Stimulated activated naive B cell treated with anti-CD40 and anti-IgM and Interleukin-4, amounts not matched to agents 10 μg/mL and 1 μg/mL and 100 μg/mL, for 72 hours (primary cell): ENCODE results near the gene FAR1.

Source experiments
- ATAC-seq, 2 donors: fragments of 150-1000 bp; cut with Tn5 transposase; replicated peaks; 2 replicates each; pipeline ENCODE4 v1.10.0; 2021; ENCODE audit warnings: moderate library complexity in 1 of 2
- DNase-seq: peaks from one replicate; pipeline ENCODE4 v3.0.0; 2021
- H3K27ac Mint-ChIP-seq: one replicate; pipeline ENCODE4 v1.8.0; 2022; ENCODE audit warnings: mild to moderate bottlenecking, mixed read lengths
- H3K27me3 Mint-ChIP-seq, 2 donors: one replicate each; pipeline ENCODE4 v1.8.0; 2022; ENCODE audit warnings: mixed read lengths in 2 of 2
- H3K36me3 Mint-ChIP-seq, 2 donors: one replicate each; pipeline ENCODE4 v1.8.0; 2022; ENCODE audit warnings: mixed read lengths in 2 of 2, mild to moderate bottlenecking in 1 of 2
- H3K4me1 Mint-ChIP-seq, 2 donors: one replicate each; pipeline ENCODE4 v1.8.0; 2022; ENCODE audit warnings: mixed read lengths in 2 of 2, mild to moderate bottlenecking in 1 of 2
- H3K4me3 Mint-ChIP-seq, 2 donors: one replicate each; pipeline ENCODE4 v1.8.0; 2022; ENCODE audit warnings: mild to moderate bottlenecking in 2 of 2, mixed read lengths in 2 of 2, moderate library complexity in 1 of 2
- H3K9me3 Mint-ChIP-seq, 2 donors: one replicate each; pipeline ENCODE4 v1.8.0; 2022; ENCODE audit warnings: mixed read lengths in 2 of 2, mild to moderate bottlenecking in 1 of 2

FAR1 gene

DNA sequence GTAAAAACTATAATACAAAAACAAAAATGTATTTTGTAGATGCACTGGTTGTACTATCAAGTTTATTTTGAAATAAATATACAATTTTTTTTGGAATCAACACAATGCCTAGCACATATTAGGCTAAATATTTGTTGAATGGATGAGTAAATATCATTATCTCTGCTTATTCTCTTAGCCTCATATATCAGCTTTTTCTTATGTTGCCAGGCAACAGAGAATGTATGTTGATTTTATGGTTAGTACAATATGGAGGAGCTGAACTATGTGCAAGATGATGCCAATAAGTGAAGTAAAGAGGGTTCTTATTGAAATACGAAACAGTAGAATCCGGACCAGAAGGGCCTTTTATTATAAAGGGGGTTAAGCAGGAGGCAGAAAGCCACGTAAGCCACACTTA is 94.9 kb downstream of the FAR1 start:
- H3K4me3 Mint-ChIP-seq: no peak overlapping the region
- no peak overlapping the region for H3K27ac Mint-ChIP-seq
- no peaks in the 10 kb centered on the region for H3K9me3 Mint-ChIP-seq
- H3K36me3 Mint-ChIP-seq: no peaks in the 10 kb centered on the region
- H3K4me1 Mint-ChIP-seq: no peaks in the 10 kb centered on the region
- ATAC-seq: no peak
- H3K27me3 Mint-ChIP-seq: peaks cover 5 to 6% of the 10 kb centered on the region in 2 donors
- DNase-seq: no peak

DNA sequence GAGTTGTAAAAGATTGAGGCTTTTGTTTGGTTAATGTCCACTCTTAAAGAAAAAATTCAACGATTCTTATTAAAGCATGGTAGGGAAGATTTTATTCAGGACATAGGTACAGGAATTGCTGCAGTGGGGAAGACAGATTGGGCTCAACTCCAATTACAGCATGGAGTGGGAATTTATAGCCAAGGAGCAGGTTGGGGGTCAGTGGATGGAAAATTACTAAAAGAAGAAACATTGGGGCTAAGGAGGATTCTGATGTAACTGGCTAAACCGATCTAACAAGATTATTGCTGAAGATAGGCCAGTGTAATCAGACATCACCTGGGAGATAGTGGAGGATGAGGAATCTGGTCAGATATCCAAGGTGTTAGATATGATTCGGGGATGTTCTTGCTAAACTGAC is 97.4 kb downstream of the FAR1 start:
- Mint-ChIP-seq H3K27me3 (peaks cover 11 to 12% of the 10 kb centered on the region in 2 donors), H3K4me1 (no peaks in the 10 kb centered on the region), H3K27ac (no peak overlapping the region), H3K36me3 (no peaks in the 10 kb centered on the region), H3K9me3 (no peaks in the 10 kb centered on the region), H3K4me3 (no peak overlapping the region)
- DNase-seq (no peak), ATAC-seq (no peak)

DNA sequence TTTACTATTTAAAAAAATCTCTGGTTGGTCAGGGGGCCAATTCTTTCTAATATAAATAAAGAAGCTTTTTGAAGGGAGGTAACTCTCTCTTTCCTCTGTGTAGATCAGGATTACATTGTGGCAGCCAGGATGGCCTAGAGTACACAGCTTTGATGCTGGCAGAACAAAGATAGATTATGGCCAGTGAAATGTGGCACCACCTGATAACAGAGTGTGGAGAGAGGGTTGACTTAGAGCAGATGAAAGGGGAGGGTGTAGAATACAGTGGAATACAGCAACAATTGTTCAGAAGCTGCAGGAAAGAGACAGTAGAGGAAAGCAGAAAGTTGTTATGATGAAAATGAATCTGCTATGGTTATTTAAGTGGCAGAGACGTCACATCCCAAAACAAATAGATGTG is 99.0 kb downstream of the FAR1 start:
- Mint-ChIP-seq H3K27ac (no peak overlapping the region), H3K4me3 (no peak overlapping the region), H3K27me3 (peaks cover 12 to 14% of the 10 kb centered on the region in 2 donors), H3K9me3 (no peaks in the 10 kb centered on the region), H3K36me3 (no peaks in the 10 kb centered on the region), H3K4me1 (peaks cover 0 to 2% of the 10 kb centered on the region in 2 donors)
- no peak for ATAC-seq
- no peak for DNase-seq

DNA sequence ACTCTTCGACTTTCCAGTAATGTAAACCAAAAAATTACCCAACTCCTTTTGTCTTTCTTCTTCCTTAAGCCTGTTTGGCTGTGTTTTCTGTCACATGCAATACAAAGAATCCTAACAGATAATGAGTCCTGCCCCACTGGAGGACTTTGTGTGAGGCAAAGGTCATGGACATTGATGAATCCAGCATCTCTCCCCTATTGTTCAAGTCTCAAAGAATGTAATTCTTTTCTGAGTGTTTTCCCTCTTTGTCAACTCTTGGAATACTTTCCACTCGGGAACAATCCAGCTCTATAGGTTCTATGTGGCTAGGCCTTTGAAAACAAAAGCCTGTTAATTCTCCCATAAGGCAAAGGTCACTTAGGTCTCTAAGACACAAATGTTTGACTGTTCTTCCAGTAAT is 100.7 kb downstream of the FAR1 start:
- peaks cover 11 to 15% of the 10 kb centered on the region in 2 donors for H3K27me3 Mint-ChIP-seq
- ATAC-seq (no peak), DNase-seq (no peak)
- no peaks in the 10 kb centered on the region for H3K36me3 Mint-ChIP-seq
- H3K4me1 Mint-ChIP-seq: peaks cover 0 to 7% of the 10 kb centered on the region in 2 donors
- H3K9me3 Mint-ChIP-seq: no peaks in the 10 kb centered on the region
- H3K4me3 Mint-ChIP-seq: no peak overlapping the region
- no peak overlapping the region for H3K27ac Mint-ChIP-seq

DNA sequence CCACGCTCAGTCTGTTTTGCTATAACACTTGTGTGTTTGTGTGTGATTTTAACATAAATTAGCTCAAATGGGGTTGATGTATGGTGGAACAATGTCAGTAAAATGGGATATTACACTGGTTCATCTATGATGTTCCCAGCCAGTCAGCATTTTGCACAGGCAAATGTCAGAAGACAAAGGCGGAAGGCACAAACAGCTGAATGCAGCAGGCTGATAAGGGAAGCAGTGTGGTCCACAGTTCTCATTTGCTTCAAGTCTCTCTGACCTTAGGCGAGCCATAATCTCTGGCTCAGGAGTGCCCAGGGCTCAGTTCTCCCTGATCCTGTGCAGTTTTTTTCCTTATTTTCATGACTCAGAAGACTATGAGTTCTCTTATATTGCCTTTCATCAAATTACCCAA is 102.7 kb downstream of the FAR1 start:
- no peaks in the 10 kb centered on the region for H3K36me3 Mint-ChIP-seq
- no peak for DNase-seq
- peaks cover 11% of the 10 kb centered on the region in 2 donors for H3K27me3 Mint-ChIP-seq

DNA sequence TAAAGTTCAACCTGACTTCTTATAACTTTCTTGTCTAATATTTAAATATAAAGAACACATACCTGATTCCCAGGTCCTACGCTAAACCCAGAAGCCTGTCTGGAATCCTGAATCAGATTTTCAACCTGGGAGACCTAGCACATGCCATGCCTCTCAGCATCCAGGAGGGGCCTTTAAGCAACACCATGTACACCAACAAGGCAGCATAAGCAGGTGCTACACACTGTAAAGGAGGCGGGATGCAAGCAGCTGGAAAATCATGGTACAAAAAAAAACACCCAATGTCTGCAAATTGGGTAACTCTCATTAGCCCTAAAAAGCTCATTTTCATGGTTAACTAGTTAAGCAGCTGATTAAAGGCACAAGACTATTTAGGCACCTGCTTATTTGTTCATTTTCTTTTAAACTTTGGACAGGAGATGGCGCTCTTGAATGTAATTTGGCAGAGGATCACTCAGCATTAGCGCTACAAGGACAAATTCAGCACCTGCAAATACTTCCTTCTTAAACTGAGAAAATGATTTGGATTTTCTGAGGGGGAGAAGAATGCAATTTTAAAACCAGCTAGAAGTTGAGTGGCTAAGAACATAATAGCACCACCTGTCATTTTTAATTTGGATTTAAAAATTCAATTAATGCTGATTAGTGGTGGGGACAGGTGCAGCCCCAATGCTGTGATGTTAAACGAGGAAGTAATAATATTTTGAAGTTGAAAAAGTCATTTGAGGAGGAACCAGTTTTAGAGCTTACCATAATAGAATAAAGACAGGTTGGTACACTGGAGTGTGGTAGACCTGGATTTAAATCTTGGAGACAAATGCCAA is 104.0 kb downstream of the FAR1 start:
- ATAC-seq: peak; percentile 85 to 90
- H3K4me3 Mint-ChIP-seq: no peak overlapping the region
- no peaks in the 10 kb centered on the region for H3K9me3 Mint-ChIP-seq
- H3K27ac Mint-ChIP-seq: no peak overlapping the region
- peaks cover 0 to 7% of the 10 kb centered on the region in 2 donors for H3K4me1 Mint-ChIP-seq
- peaks cover 11% of the 10 kb centered on the region in 2 donors for H3K27me3 Mint-ChIP-seq
- H3K36me3 Mint-ChIP-seq: no peaks in the 10 kb centered on the region
- peak; percentile 2 for DNase-seq

More for the DNA sequence above, 102.7 kb downstream of the FAR1 start:
- peaks cover 0 to 7% of the 10 kb centered on the region in 2 donors for H3K4me1 Mint-ChIP-seq
- no peak for ATAC-seq
- no peak overlapping the region for H3K4me3 Mint-ChIP-seq
- H3K27ac Mint-ChIP-seq: no peak overlapping the region
- H3K9me3 Mint-ChIP-seq: no peaks in the 10 kb centered on the region

DNA sequence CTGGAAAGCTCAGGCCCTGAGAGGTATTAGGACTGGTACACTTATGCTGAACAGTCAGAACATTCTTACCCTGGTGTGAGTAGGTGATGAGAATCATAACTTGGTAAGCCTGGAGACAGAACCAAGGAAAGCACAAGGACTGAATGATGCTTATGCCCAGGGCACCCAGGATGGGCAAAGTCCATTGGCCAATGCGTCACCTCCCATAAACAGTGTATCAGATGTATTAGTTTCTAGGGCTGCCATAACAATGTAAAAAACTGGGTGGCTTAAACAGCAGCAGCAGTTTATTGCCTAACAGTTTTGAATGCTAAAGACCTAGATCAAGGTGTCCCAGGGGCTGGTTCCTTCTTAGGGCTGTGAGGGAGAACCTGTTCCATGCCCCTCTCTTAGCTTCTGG is 107.0 kb downstream of the FAR1 start:
- Mint-ChIP-seq H3K9me3 (no peaks in the 10 kb centered on the region), H3K36me3 (no peaks in the 10 kb centered on the region), H3K27ac (no peak overlapping the region), H3K4me1 (peaks cover 0 to 7% of the 10 kb centered on the region in 2 donors), H3K27me3 (peaks cover 7 to 13% of the 10 kb centered on the region in 2 donors), H3K4me3 (no peak overlapping the region)
- ATAC-seq (no peak), DNase-seq (no peak)

DNA sequence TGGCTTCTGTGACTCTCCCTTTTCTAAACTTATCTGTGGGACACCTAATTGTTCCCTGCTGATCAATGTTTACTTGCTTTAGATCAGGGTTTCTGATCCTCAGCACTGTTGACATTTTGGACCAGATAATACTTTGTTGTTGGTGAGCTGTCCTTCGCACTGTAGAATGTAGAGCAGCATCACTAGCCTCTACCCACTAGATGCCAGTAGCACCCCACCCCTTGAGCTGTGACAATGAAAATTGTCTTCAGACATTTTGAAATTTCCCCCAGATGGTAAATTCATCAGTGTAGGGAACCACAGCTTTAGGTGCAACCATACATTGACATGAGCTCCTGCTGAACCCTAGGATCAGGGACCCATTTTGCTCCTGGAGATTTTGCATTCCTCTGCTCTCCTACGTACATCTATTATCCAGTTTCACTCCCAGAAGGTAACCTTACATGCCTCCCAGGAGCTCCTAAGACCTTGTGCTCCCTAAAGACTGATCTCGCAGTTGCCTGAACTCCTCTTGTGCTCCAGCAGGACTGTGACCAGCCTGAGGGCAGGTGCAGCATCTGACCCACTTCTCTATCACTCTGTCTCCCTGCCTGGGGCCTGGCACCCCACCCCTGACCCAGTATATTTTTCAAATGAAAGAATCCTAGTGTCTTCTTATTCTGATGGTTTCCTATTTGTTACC is 107.8 kb downstream of the FAR1 start:
- no peaks in the 10 kb centered on the region for H3K36me3 Mint-ChIP-seq

DNA sequence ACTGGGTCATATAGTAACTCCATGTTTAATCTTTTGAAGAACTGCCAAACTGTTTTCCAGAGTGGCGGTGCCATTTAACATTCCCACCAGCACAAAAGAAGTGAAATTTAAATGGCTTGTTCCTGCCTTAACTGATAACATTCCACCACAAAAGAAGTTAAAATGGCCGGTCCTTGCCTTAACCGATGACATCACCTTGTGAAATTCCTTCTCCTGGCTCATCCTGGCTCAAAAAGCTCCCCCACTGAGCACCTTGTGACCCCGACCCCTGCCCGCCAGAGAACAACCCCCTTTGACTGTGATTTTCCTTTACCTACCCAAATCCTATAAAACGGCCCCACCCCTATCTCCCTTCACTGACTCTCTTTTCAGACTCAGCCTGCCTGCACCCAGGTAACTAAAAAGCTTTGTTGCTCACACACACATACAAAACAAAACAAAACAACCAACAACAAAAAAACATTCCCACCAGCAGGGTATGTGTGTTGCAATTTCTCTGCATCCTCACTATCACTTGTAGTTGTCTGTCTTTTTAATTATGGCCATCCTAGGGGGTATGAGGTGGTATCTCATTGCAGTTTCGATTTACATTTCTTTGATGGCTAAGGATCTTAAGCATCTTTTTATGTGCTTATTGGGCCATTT is 109.0 kb downstream of the FAR1 start:
- H3K4me1 Mint-ChIP-seq: peaks cover 0 to 5% of the 10 kb centered on the region in 2 donors
- no peaks in the 10 kb centered on the region for H3K36me3 Mint-ChIP-seq
- no peak for DNase-seq
- no peak overlapping the region for H3K27ac Mint-ChIP-seq
- no peaks in the 10 kb centered on the region for H3K9me3 Mint-ChIP-seq
- H3K4me3 Mint-ChIP-seq: no peak overlapping the region
- ATAC-seq: no peak
- peaks cover 5 to 8% of the 10 kb centered on the region in 2 donors for H3K27me3 Mint-ChIP-seq

More for the DNA sequence above, 107.8 kb downstream of the FAR1 start:
- H3K27ac Mint-ChIP-seq: no peak overlapping the region
- DNase-seq (no peak), ATAC-seq (peak; percentile 41 to 42)
- H3K4me1 Mint-ChIP-seq: peaks cover 0 to 7% of the 10 kb centered on the region in 2 donors
- peaks cover 5 to 8% of the 10 kb centered on the region in 2 donors for H3K27me3 Mint-ChIP-seq
- no peaks in the 10 kb centered on the region for H3K9me3 Mint-ChIP-seq
- H3K4me3 Mint-ChIP-seq: no peak overlapping the region

DNA sequence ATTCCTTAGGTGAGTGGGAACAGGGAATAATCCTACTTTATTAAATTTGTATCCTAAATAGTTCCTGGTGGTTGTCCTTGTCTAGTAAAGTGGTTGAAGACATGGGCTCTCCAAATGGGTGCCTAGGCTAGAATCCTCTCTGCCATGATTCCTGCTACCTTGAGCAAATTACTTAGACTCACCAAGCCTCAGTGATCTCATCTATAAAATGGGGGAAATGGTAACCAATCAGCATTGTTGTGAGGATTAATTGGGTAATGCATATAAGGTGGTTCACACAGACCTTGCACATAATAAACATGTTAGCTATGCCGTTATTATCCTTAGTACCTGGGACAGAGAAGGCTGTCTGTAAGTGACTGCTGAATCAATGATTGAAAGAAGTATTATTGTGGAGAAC is 109.9 kb downstream of the FAR1 start:
- Mint-ChIP-seq H3K27me3 (peaks cover 5 to 8% of the 10 kb centered on the region in 2 donors), H3K9me3 (no peaks in the 10 kb centered on the region), H3K36me3 (no peaks in the 10 kb centered on the region), H3K27ac (no peak overlapping the region), H3K4me3 (no peak overlapping the region), H3K4me1 (no peaks in the 10 kb centered on the region)
- no peak for ATAC-seq
- no peak for DNase-seq

DNA sequence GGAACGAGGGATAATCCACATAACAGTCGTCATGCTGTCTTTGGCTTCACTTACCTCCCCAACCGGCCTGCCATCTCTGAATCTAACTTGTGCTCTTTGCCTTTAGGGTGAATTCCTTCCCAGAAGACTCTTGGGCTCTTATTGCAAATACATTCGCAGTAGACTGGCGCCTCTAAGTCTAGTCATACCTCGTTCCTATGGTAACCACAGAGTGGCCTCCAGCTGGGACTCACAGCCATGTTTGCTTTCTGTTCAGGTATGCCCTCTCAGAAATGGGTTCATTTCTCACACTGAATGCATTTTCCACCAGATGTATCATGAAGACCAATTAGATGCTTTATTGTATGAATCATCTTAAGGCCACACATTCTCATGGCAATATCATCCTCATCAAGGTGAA is 112.7 kb downstream of the FAR1 start:
- no peak overlapping the region for H3K4me3 Mint-ChIP-seq
- no peak overlapping the region for H3K27ac Mint-ChIP-seq

More for the DNA sequence above, 112.7 kb downstream of the FAR1 start:
- Mint-ChIP-seq H3K36me3 (no peaks in the 10 kb centered on the region), H3K9me3 (no peaks in the 10 kb centered on the region), H3K27me3 (peaks cover 0 to 4% of the 10 kb centered on the region in 2 donors), H3K4me1 (no peaks in the 10 kb centered on the region)
- ATAC-seq (no peak), DNase-seq (no peak)
